H9 (cell line): ENCODE data around the gene ITM2B. TPM values are rescaled to one million over a fixed set of nuclear protein-coding genes. Genes with fewer than 3 reads are reported as not detected.
A peak's percentile ranks its signal among the peaks of the same experiment; 100 is the strongest.

Source experiments
- DNase-seq: peaks from one replicate; pipeline ENCODE4 v3.0.0-alpha.2; 2017
- H2AFZ ChIP-seq: one replicate; pipeline ENCODE4 v1.6.1; 2013; ENCODE audit warnings: mild to moderate bottlenecking, low read length, control low read depth, moderate library complexity
- H2AK5ac ChIP-seq: 2 replicates; pipeline ENCODE4 v1.6.1; 2013; ENCODE audit warnings: low read length, control low read depth, mixed read lengths; ENCODE audit not compliant: insufficient read length
- H2BK120ac ChIP-seq: one replicate; pipeline ENCODE4 v1.6.1; 2013; ENCODE audit warnings: low read depth, mild to moderate bottlenecking, low read length, control low read depth, inconsistent platforms; ENCODE audit not compliant: poor library complexity, severe bottlenecking
- H2BK12ac ChIP-seq: 2 replicates; pipeline ENCODE4 v1.6.1; 2013; ENCODE audit warnings: low read length, control low read depth, mixed read lengths, low read depth; ENCODE audit not compliant: insufficient read length
- H2BK15ac ChIP-seq: 2 replicates; pipeline ENCODE4 v1.6.1; 2013; ENCODE audit warnings: low read depth, low read length, control low read depth
- H2BK20ac ChIP-seq: one replicate; pipeline ENCODE4 v1.6.1; 2013; ENCODE audit warnings: low read depth, mild to moderate bottlenecking, low read length, control low read depth, inconsistent platforms; ENCODE audit not compliant: poor library complexity, severe bottlenecking
- H2BK5ac ChIP-seq: 2 replicates; pipeline ENCODE4 v1.6.1; 2013; ENCODE audit warnings: low read length, control low read depth, mixed read lengths; ENCODE audit not compliant: insufficient read length
- H3K14ac ChIP-seq: 2 replicates; pipeline ENCODE4 v1.6.1; 2013; ENCODE audit warnings: low read length, control low read depth; ENCODE audit not compliant: insufficient read depth
- H3K18ac ChIP-seq: 2 replicates; pipeline ENCODE4 v1.6.1; 2013; ENCODE audit warnings: low read depth, mild to moderate bottlenecking, mixed read lengths, low read length, control low read depth; ENCODE audit not compliant: insufficient read length
- H3K23ac ChIP-seq: 2 replicates; pipeline ENCODE4 v1.6.1; 2013; ENCODE audit warnings: low read length, control low read depth, mixed read lengths, low read depth; ENCODE audit not compliant: insufficient read length
- H3K23me2 ChIP-seq: 2 replicates; pipeline ENCODE4 v1.6.1; 2013; ENCODE audit warnings: low read depth, mild to moderate bottlenecking, mixed read lengths, low read length, control low read depth; ENCODE audit not compliant: insufficient read length, poor library complexity, severe bottlenecking
- H3K27ac ChIP-seq: 2 replicates; pipeline ENCODE4 v1.5.1; 2013; ENCODE audit warnings: low read length, control low read depth, mixed read lengths, low read depth; ENCODE audit not compliant: insufficient read length
- H3K27me3 ChIP-seq: 2 replicates; pipeline ENCODE4 v1.6.1; 2013; ENCODE audit warnings: low read length, control low read depth, inconsistent platforms; ENCODE audit not compliant: insufficient read depth
- H3K4ac ChIP-seq: 2 replicates; pipeline ENCODE4 v1.6.1; 2013; ENCODE audit warnings: low read depth, mild to moderate bottlenecking, control low read depth, inconsistent platforms, low read length, moderate library complexity
- H3K4me1 ChIP-seq: 2 replicates; pipeline ENCODE4 v1.6.1; 2013; ENCODE audit warnings: low read length, control low read depth, inconsistent platforms; ENCODE audit not compliant: insufficient read depth
- H3K4me2 ChIP-seq: 2 replicates; pipeline ENCODE4 v1.6.1; 2013; ENCODE audit warnings: low read length, control low read depth, mixed read lengths; ENCODE audit not compliant: insufficient read length, insufficient read depth
- H3K56ac ChIP-seq: 2 replicates; pipeline ENCODE4 v1.6.1; 2013; ENCODE audit warnings: low read depth, mild to moderate bottlenecking, mixed read lengths, low read length, control low read depth; ENCODE audit not compliant: insufficient read length
- H3K79me1 ChIP-seq: 2 replicates; pipeline ENCODE4 v1.6.1; 2013; ENCODE audit warnings: low read depth, mild to moderate bottlenecking, moderate library complexity, low read length, control low read depth, inconsistent platforms; ENCODE audit not compliant: insufficient read depth, poor library complexity, severe bottlenecking
- H3K79me2 ChIP-seq: 2 replicates; pipeline ENCODE4 v1.6.1; 2013; ENCODE audit warnings: low read length, control low read depth, inconsistent platforms; ENCODE audit not compliant: insufficient read depth
- H3K9ac ChIP-seq: 2 replicates; pipeline ENCODE4 v1.6.1; 2013; ENCODE audit warnings: low read length, control low read depth, mixed read lengths; ENCODE audit not compliant: insufficient read length; ENCODE audit errors: extremely low read depth
- H3K9me3 ChIP-seq: one replicate; pipeline ENCODE4 v1.6.1; 2013; ENCODE audit warnings: low read depth, low read length, inconsistent platforms; ENCODE audit not compliant: control insufficient read depth
- H3T11ph ChIP-seq: one replicate; pipeline ENCODE4 v1.6.1; 2013; ENCODE audit warnings: mild to moderate bottlenecking, low read length, control low read depth, inconsistent platforms
- H4K20me1 ChIP-seq: one replicate; pipeline ENCODE4 v1.6.1; 2013; ENCODE audit not compliant: control insufficient read depth, insufficient read length, insufficient read depth
- H4K5ac ChIP-seq: 2 replicates; pipeline ENCODE4 v1.6.1; 2013; ENCODE audit warnings: low read depth, mild to moderate bottlenecking, mixed read lengths, low read length, control low read depth; ENCODE audit not compliant: insufficient read length
- H4K8ac ChIP-seq: replicated peaks from 2 replicates; pipeline ENCODE4 v1.6.1; 2013; ENCODE audit warnings: low read length, control low read depth, mixed read lengths, low read depth; ENCODE audit not compliant: insufficient read length
- H4K91ac ChIP-seq: 2 replicates; pipeline ENCODE4 v1.6.1; 2013; ENCODE audit warnings: low read depth, mild to moderate bottlenecking, moderate library complexity, mixed read lengths, low read length, control low read depth; ENCODE audit not compliant: insufficient read length
- H3K27ac Mint-ChIP-seq, 3 experiments: 2 replicates in 2 of 3; 3 replicates in 1 of 3; pipeline ENCODE4 v1.8.0; 2020 to 2021; ENCODE audit warnings: mixed read lengths in 3 of 3, mild to moderate bottlenecking in 1 of 3, moderate library complexity in 1 of 3
- H3K27me3 Mint-ChIP-seq: 2 replicates; pipeline ENCODE4 v1.8.0; 2021; ENCODE audit warnings: low read depth, mild to moderate bottlenecking, moderate library complexity, mixed read lengths
- H3K36me3 Mint-ChIP-seq, 3 experiments: 2 replicates in 2 of 3; 3 replicates in 1 of 3; pipeline ENCODE4 v1.8.0; 2020 to 2021; ENCODE audit warnings: low read depth in 3 of 3, mixed read lengths in 3 of 3; ENCODE audit not compliant: insufficient read depth in 1 of 3
- H3K4me1 Mint-ChIP-seq, 2 experiments: 2 replicates each; pipeline ENCODE4 v1.8.0; 2020; ENCODE audit warnings: mixed read lengths in 2 of 2
- H3K4me3 Mint-ChIP-seq, 2 experiments: 2 replicates in 1 of 2; 3 replicates in 1 of 2; pipeline ENCODE4 v1.8.0; 2020 to 2021; ENCODE audit warnings: mild to moderate bottlenecking in 2 of 2, mixed read lengths in 2 of 2, moderate library complexity in 1 of 2
- H3K9me3 Mint-ChIP-seq, 2 experiments: 2 replicates in 1 of 2; 3 replicates in 1 of 2; pipeline ENCODE4 v1.8.0; 2020; ENCODE audit warnings: mild to moderate bottlenecking in 2 of 2, mixed read lengths in 2 of 2, moderate library complexity in 1 of 2
- WGBS: extraction: QIAGEN DNeasy Blood & Tissue Kit; methylation state at CpG from one replicate; pipeline ENCODE4 v1.1.7; 2013; ENCODE audit warnings: missing lambda C conversion rate, low lambda C conversion rate, mixed read lengths; ENCODE audit not compliant: insufficient read length; ENCODE audit errors: extremely low coverage; 5-methylcytosine and 5-hydroxymethylcytosine counted together
- total RNA-seq: library from RNA; stranded (reverse); gene quantifications from 2 replicates; pipeline ENCODE4 v1.2.1, GENCODE V29; 2021
- TF ChIP-seq, protein P1 (sequence below): fragments of 200-600 bp; sonication (generic); conservative IDR thresholded peaks from 3 replicates; pipeline ENCODE4 v1.8.0; 2021; ENCODE audit warnings: antibody characterized with exemption, mild to moderate bottlenecking

Gene ITM2B
- total RNA-seq, 1 experiment from 2014 or later, result 175 TPM

DNA sequence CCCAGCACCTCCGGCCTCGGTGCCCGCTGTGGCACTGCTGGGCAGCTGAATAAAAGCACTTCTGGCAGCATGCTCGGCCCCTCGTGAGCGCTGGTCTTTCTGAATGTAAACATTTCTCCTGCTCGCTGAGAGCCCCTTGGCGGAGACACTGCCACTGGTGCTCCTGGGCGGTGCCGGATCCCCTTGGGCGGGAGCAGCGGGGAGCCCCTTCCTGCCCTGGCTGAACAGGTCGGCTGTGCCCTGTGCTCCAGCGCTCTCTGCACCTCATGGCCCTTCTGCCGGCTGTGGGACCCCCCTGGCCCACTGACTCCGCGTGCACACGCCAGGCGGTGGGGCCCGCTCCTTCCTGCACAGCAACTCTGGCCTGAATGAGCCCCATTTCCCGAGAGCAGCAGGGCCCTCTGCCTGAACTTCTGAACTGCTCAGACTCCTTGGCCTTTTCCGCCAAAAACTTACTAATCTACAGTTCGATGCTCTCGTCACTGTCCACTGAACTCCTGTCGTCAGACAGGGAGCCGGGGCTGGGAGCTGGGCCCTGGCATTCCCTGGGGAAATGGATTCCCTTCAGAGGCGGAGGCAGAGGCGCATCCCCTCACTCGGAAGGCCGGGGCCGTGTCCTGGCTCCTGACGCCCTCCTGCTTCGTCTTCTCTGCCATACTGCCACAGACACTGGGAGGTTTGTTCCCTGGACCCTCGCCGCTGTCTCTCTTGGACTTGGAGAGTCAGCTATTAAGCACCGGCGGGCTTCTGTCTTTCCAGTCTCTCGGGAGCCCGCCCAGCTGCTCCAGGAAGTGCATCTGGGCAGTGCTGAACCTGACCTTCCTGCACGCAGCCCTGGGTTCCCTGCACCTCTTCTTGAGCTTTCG lies 84.7 kb downstream of the ITM2B start:
- H3K4me1 ChIP-seq, result no peaks in the 10 kb centered on the region
- H3K9me3 ChIP-seq, result no peaks in the 10 kb centered on the region
- no peaks in the 10 kb centered on the region for H3K79me1 ChIP-seq
- no peak overlapping the region for H2AK5ac ChIP-seq
- DNase-seq, result no peak
- no peak overlapping the region for H3K4ac ChIP-seq
- no peak overlapping the region for H3K4me3 Mint-ChIP-seq
- no peak overlapping the region for H2BK120ac ChIP-seq
- no peak overlapping the region for H4K8ac ChIP-seq
- no peaks in the 10 kb centered on the region; the same call in 1 of the 2 replicates for H3K27me3 Mint-ChIP-seq
- no peaks in the 10 kb centered on the region for H4K20me1 ChIP-seq
- H3K56ac ChIP-seq, result no peak overlapping the region
- H3K4me2 ChIP-seq, result no peak overlapping the region
- peaks cover 0 to 4% of the 10 kb centered on the region in 2 experiments; a peak in 1 of 4 replicates for H3K4me1 Mint-ChIP-seq
- H4K91ac ChIP-seq, result no peak overlapping the region
- H3K18ac ChIP-seq, result no peak overlapping the region
- peak overlapping the region; percentile 49 to 67 (median 58); a peak in 4 of 7 replicates for H3K27ac Mint-ChIP-seq
- peaks cover 15 to 42% (median 30%) of the 10 kb centered on the region in 3 experiments for H3K36me3 Mint-ChIP-seq
- no peak overlapping the region for H3T11ph ChIP-seq
- no peak overlapping the region for H2BK15ac ChIP-seq
- H3K9ac ChIP-seq, result no peak overlapping the region
- H2AFZ ChIP-seq, result no peak overlapping the region
- H2BK5ac ChIP-seq, result no peak overlapping the region
- no peak overlapping the region for H4K5ac ChIP-seq
- WGBS, result no CpG with 5 or more reads among the region's 41 CpGs
- no peak overlapping the region for H2BK12ac ChIP-seq
- no peaks in the 10 kb centered on the region for H3K27me3 ChIP-seq
- H3K79me2 ChIP-seq, result no peaks in the 10 kb centered on the region
- no peak overlapping the region for H3K14ac ChIP-seq
- no peaks in the 10 kb centered on the region for H3K23me2 ChIP-seq
- no peak overlapping the region for H3K23ac ChIP-seq
- TF ChIP-seq, protein P1, sequence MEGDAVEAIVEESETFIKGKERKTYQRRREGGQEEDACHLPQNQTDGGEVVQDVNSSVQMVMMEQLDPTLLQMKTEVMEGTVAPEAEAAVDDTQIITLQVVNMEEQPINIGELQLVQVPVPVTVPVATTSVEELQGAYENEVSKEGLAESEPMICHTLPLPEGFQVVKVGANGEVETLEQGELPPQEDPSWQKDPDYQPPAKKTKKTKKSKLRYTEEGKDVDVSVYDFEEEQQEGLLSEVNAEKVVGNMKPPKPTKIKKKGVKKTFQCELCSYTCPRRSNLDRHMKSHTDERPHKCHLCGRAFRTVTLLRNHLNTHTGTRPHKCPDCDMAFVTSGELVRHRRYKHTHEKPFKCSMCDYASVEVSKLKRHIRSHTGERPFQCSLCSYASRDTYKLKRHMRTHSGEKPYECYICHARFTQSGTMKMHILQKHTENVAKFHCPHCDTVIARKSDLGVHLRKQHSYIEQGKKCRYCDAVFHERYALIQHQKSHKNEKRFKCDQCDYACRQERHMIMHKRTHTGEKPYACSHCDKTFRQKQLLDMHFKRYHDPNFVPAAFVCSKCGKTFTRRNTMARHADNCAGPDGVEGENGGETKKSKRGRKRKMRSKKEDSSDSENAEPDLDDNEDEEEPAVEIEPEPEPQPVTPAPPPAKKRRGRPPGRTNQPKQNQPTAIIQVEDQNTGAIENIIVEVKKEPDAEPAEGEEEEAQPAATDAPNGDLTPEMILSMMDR, result no peak
- no peak overlapping the region for H2BK20ac ChIP-seq
- H3K9me3 Mint-ChIP-seq, result peaks cover 21 to 22% of the 10 kb centered on the region in 2 experiments
- no peak overlapping the region for H3K27ac ChIP-seq
